ENCODE results near the gene NTRK3.

The NTRK3 gene

DNA sequence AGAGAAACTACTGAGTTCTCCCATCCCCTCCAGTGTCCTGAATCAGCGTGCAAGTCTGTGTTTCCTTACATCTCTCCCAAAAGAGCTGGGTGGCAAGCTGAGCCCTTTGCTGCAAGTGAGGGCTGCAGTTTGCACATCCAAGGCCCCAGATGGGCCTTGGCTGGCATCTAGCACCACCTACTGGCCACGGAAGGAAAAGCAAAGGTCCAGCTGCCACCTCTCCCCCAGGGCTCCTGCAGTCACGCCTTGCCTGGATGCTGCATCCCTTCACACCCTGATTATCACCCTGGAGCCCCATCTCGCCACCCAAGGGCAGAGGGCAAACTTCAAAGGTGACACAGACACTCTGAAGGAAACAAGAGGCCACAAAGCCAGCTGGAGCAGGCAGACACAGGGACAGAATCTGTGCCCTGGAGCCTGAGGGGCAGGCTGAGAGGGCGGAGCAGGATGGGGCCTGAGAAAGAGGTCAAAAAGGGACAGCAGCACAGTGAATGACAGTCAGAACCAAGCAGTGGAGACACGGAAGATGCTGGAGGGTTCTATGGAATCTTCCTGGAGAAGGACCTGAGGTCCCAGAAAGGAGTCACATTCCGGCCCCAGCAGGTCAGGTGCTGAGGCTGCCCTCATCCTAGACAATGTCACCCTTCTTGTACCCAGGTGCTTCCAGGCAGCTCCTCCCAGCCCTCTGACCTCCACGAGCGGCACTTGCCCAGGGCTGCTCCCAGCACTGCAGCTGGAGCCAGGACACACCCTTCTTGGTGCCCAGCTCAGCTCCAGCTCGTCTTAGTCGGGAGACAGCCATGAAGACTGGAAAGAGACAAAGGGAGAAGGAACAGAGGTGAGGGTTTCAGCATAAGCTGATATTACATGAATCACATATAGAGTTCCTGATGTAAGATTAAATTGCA is 18.3 kb upstream of the NTRK3 start:
- no peaks in the 10 kb centered on the region for H3K4me1 Mint-ChIP-seq (ENCODE audit: low read depth)
- intact Hi-C loops (cut with micrococcal nuclease): no loop called here
- H3K9me3 Mint-ChIP-seq: no peaks in the 10 kb centered on the region
- H3K27ac Mint-ChIP-seq: no peak overlapping the region
- no peak overlapping the region for H3K4me3 Mint-ChIP-seq
- H3K27me3 Mint-ChIP-seq: peaks cover 8% of the 10 kb centered on the region
- H3K36me3 Mint-ChIP-seq (ENCODE audit: low read depth): no peaks in the 10 kb centered on the region

DNA sequence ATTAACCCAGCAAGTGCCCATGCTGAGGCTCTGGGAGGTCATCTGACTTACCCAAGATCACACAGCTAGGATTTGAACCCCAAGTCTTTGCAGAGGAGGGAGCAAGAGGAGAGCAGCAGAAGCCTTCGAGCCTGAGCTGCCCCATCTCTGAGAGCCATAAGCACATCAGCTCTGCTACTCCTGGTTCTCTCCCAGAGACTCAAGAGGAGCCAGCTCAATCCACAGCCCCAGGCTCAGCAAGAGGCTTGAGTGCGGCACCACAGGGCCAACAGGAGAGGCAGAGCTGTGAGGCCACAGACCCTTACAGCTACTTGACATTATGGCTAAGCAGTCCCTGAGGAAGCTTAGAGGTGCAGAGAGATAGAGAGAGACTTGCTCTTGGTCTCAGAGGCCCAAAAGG is 15.9 kb upstream of the NTRK3 start:
- Mint-ChIP-seq H3K4me1 (ENCODE audit: low read depth) (no peaks in the 10 kb centered on the region), H3K27me3 (peaks cover 7% of the 10 kb centered on the region), H3K9me3 (no peaks in the 10 kb centered on the region), H3K27ac (no peak overlapping the region), H3K36me3 (ENCODE audit: low read depth) (no peaks in the 10 kb centered on the region), H3K4me3 (no peak overlapping the region)
- intact Hi-C loops (cut with micrococcal nuclease): no loop called here

DNA sequence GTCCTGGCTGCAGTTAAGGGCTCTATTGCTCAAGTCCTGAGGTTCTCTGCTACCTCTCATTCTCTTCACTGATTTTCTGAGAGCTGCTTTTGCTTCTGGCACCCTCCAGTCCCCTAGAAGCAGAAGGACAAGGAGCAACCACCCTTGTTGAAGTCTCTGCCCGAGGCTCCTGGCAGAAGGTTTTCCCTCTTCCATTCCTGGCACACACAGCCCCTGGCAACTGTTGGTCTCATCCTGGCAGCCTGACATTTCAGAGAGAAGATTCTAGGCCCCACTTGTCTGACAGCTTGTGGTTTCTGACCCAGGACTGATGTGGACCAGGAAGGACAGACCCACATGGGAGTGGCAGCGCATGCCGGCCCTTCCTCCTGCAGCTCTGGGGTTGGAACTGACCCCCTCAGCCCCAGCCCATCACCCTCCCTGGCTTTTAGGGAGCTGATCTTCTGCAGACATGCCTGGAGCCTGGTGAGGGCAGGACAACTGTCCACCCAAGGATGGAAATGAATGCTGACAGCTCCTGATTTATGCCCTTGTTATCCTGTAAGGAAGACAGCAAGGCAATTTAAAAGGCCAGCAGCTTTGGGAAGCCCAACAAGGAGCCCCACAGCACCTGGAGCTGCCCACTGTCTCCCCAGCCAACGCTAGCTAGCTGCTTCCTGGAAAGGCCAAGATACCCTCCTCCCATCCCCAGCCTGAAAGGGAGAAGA is 13.0 kb upstream of the NTRK3 start:
- intact Hi-C loops (cut with micrococcal nuclease): no loop called here
- H3K4me1 Mint-ChIP-seq (ENCODE audit: low read depth): no peaks in the 10 kb centered on the region

DNA sequence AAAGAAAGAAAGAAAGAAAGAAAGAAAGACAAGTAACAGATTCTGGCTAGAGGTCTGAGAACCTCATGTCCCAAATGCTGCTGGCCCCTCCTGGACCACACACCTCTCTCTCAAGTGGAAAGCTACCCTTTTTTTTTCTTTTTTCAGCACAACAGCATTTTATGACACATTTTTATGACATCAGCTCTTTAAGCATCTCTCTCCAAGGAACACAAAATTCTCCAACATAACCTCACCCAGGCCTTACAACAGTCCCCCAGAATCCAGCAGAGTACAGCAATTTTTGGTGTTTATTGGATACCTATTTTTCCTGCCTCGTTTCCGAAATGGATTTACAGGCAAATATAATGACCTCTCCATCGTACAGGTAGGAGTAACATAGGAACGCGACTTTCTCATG is 11.2 kb upstream of the NTRK3 start:
- no peaks in the 10 kb centered on the region for H3K36me3 Mint-ChIP-seq (ENCODE audit: low read depth)
- H3K4me1 Mint-ChIP-seq (ENCODE audit: low read depth): no peaks in the 10 kb centered on the region
- H3K27ac Mint-ChIP-seq: no peak overlapping the region
- peaks cover 11% of the 10 kb centered on the region for H3K27me3 Mint-ChIP-seq
- no peaks in the 10 kb centered on the region for H3K9me3 Mint-ChIP-seq
- no peak overlapping the region for H3K4me3 Mint-ChIP-seq
- intact Hi-C loops (cut with micrococcal nuclease): no loop called here

More for the DNA sequence above, 13.0 kb upstream of the NTRK3 start:
- H3K27ac Mint-ChIP-seq: no peak overlapping the region
- peaks cover 11% of the 10 kb centered on the region for H3K27me3 Mint-ChIP-seq
- no peaks in the 10 kb centered on the region for H3K9me3 Mint-ChIP-seq
- no peaks in the 10 kb centered on the region for H3K36me3 Mint-ChIP-seq (ENCODE audit: low read depth)
- no peak overlapping the region for H3K4me3 Mint-ChIP-seq

DNA sequence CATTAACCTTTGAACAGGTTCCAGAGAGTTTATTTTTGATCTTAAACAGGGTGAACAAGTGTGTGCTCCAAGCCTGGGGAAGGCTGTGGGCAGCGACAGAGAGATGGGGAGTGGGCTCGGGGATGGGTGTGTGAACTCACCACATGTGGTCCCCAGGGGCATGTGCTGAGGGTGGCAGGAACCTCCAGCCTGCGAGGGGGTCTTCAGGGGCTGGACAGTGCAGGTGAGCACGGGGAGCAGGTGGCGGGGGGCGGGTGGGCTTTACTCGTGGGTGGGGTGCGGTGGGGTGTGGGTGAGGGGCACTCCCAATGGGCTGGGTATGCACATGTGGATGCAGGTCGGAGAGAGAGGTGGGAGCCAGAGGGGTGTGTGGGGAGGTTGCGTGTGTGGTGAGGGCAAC is 9.6 kb upstream of the NTRK3 start:
- Mint-ChIP-seq H3K27ac (no peak overlapping the region), H3K4me1 (ENCODE audit: low read depth) (no peaks in the 10 kb centered on the region), H3K27me3 (peaks cover 17% of the 10 kb centered on the region), H3K9me3 (no peaks in the 10 kb centered on the region), H3K36me3 (ENCODE audit: low read depth) (no peaks in the 10 kb centered on the region), H3K4me3 (no peak overlapping the region)
- intact Hi-C loops (cut with micrococcal nuclease): no loop called here

DNA sequence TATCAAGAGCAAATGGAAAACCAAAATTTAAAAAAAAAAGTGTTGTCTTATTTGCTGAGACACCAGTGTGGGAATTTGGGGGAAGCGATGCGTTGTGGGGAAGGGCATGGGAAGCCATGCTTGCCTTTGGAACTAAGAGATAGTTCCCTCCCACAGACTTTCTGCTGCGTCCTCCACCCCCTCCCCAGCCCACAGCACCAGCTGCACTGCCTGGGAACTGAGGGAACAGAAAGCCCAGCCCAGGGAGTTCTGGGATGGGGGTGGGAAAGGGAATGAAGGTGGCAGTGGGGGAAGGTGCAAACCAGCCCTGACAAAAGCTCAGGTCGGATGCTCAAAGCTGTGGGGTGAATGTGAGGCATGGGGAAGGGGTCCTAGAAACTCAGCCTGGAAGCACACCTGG is 8.1 kb upstream of the NTRK3 start:
- Mint-ChIP-seq H3K4me1 (ENCODE audit: low read depth) (no peaks in the 10 kb centered on the region), H3K27me3 (peaks cover 26% of the 10 kb centered on the region), H3K27ac (no peak overlapping the region), H3K36me3 (ENCODE audit: low read depth) (no peaks in the 10 kb centered on the region), H3K9me3 (no peaks in the 10 kb centered on the region), H3K4me3 (no peak overlapping the region)
- intact Hi-C loops (cut with micrococcal nuclease): no loop called here

DNA sequence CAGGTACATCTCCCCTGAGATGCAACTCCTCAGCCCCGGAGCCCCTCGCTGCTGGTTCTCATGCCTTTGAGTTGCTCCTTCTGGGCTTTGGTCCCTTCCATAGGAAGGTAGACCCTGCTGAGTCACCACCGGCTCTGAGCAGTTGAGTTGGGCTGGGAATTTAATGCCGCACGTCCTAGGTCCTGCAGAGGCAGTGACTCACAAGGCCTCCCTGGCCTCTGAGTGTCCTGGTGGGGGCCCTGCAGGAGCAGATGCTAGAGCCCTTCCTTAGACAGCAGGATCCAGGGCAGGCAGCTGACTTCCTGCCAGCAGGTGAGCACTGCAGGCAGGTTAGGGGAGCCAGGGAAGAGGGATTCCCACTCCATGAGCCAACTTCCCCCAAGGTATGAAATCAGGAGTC is 5.5 kb upstream of the NTRK3 start:
- Mint-ChIP-seq H3K36me3 (ENCODE audit: low read depth) (no peaks in the 10 kb centered on the region), H3K27ac (no peak overlapping the region), H3K4me3 (no peak overlapping the region), H3K4me1 (ENCODE audit: low read depth) (no peaks in the 10 kb centered on the region), H3K27me3 (peaks cover 48% of the 10 kb centered on the region), H3K9me3 (no peaks in the 10 kb centered on the region)
- intact Hi-C loops (cut with micrococcal nuclease): no loop called here

DNA sequence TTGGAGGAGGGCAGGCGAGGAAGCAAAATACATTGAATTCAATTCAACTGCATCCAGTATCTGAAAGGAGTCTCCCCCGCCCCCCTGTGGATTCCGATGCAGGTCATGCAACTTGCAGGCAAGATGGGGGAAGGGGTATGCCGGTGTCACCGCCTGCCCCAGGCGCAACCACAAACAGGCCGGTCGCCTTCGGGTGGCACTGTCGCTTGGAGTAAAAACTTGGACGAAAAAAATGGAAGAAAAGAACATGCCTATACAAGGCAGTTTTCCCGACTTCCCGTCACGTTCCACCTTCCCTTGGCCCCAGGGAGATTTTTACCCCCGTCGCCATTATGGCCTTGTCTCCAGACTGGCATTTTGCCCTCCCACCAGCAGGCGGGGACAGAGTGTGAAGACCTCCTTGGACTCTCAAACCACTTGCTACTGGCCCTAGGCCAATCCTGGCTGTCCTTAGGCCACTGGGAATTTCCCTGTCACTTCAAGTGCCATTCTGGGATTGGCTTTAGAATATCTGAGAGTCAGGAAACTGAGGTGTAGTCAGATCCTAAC is 1.6 kb upstream of the NTRK3 start:
- H3K9me3 Mint-ChIP-seq: no peaks in the 10 kb centered on the region
- no peak overlapping the region for H3K4me3 Mint-ChIP-seq
- intact Hi-C loops (cut with micrococcal nuclease): no loop called here
- H3K36me3 Mint-ChIP-seq (ENCODE audit: low read depth): no peaks in the 10 kb centered on the region
- H3K27me3 Mint-ChIP-seq: peaks cover 76% of the 10 kb centered on the region
- no peak overlapping the region for H3K27ac Mint-ChIP-seq
- peaks cover 6% of the 10 kb centered on the region for H3K4me1 Mint-ChIP-seq (ENCODE audit: low read depth)

DNA sequence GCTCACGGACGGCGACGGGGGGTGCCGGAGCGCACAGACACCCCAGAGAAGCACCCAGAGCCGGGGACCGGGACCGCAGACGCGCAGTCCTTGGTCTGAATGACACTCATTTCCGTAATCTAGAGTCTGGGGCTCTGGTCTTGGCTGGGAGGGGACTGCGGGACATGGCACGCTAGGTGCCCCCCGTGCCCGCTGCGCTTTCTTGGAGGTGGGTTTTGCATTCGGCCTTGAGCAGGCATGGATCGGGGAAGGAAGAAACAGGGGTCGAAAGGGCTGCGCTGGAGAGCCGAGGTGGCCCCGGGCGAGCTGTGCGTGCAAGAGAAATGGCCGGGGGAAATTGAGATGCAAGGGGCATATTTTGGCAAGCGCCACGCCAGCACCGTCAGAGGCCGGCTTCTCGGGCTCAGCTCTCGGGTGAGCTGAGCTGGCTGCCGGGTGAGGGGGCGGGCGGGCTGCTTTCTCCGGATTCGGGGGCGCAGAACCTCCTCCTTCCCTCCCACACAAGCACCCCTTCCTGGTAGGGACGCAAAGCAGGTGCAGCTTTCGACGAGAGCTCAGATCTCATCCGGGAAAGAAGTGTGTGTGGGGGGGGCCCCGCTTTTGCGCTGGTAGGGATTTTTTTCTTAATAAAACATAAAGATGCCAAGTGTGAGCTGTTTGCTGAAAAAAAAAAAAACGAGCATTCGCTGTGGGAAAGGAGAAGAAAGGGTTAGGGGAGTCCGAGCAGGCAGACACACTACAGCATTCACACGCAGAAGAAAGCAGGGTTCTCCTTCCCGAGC is 963 bp upstream of the NTRK3 start:
- Mint-ChIP-seq H3K27me3 (peaks cover 79% of the 10 kb centered on the region), H3K36me3 (ENCODE audit: low read depth) (no peaks in the 10 kb centered on the region), H3K9me3 (no peaks in the 10 kb centered on the region), H3K27ac (no peak overlapping the region), H3K4me1 (ENCODE audit: low read depth) (peaks cover 6% of the 10 kb centered on the region), H3K4me3 (no peak overlapping the region)
- intact Hi-C loops (cut with micrococcal nuclease): no loop called here

DNA sequence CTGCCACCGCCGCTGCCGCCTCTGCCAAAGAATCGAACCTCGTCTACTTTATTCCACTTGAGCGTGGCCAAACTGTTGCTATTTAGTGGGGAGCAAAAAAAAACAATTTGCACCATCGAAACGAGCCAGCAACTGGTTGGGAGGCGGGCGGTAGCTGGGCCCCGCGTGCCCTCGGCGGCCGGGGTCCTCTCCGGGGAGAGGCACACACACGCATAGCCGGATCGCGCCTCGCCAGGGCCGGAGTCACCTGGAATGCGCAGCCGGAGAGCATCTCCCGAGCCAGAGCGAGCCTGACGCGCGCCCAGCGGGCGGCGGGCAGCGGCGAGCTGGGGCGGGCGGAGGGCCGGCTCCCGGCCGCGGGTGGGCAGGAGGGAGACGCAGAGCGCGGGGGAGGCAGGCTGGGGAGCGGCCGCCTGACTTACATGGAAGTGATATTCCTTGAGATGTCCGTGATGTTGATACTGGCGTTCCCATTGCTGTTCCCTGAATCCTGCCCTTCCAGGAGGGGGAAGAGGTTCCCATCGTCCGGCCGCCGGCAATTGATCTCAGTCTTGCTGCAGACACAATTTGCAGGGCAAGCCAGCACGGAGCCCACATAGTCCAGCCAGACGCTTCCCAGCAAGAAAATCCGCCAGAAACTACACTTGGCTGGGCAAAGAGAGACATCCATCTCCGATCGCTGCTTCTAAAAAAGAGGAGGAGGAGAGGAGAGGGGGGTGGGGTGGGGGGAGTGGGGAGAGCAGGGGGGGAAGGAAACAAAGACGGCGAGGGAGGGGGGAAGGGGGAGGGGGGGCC is 858 bp downstream of the NTRK3 start:
- Mint-ChIP-seq H3K36me3 (ENCODE audit: low read depth) (no peaks in the 10 kb centered on the region), H3K27ac (no peak overlapping the region), H3K4me1 (ENCODE audit: low read depth) (peaks cover 6% of the 10 kb centered on the region), H3K4me3 (no peak overlapping the region), H3K9me3 (no peaks in the 10 kb centered on the region), H3K27me3 (peaks cover 75% of the 10 kb centered on the region)
- intact Hi-C loops (cut with micrococcal nuclease): no loop called here

DNA sequence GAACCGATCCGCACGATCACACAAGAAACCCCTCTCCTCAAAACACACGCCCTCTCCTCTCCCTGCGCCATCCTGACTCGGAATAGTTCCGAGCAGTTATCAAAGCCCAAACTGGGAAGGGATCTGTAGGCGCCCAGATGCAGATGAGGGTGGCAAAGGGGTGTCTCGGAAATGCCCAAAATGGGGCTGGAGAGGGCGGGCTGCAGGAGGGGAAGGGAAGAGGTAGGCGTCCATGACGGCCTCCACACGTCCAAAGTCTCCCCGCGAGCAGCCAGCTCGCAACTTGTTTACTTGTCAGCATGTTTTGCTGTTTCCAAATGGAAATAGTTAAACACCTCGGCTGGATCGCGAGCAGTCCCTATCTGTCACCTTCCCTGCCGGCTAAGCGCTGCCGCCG is 1.5 kb downstream of the NTRK3 start:
- Mint-ChIP-seq H3K36me3 (ENCODE audit: low read depth) (no peaks in the 10 kb centered on the region), H3K27ac (no peak overlapping the region), H3K4me3 (no peak overlapping the region), H3K9me3 (no peaks in the 10 kb centered on the region), H3K27me3 (peaks cover 69% of the 10 kb centered on the region), H3K4me1 (ENCODE audit: low read depth) (peaks cover 6% of the 10 kb centered on the region)
- intact Hi-C loops (cut with micrococcal nuclease): no loop called here

DNA sequence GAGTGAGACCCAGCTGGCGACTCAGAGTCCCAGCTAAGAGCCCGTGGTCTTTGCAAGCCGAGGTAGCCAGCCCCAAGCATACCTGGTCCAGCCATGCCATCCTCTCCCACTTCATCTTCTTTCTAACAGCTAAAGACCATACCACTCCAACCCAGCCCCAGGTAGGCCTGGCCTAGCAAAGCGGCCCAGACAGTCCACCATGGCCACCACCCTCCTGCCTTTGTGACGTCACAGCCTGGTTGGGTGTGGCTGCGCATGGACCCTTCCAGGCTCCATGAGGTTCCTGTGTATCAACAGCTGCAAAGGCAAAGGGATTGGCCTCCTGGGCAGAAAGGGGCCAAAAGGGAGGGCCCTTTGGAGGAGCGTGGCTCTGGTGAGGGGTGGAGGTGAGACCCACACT is 4.1 kb downstream of the NTRK3 start:
- peaks cover 6% of the 10 kb centered on the region for H3K4me1 Mint-ChIP-seq (ENCODE audit: low read depth)
- H3K27ac Mint-ChIP-seq: no peak overlapping the region
- intact Hi-C loops (cut with micrococcal nuclease): no loop called here
- no peak overlapping the region for H3K4me3 Mint-ChIP-seq
- no peaks in the 10 kb centered on the region for H3K9me3 Mint-ChIP-seq
- no peaks in the 10 kb centered on the region for H3K36me3 Mint-ChIP-seq (ENCODE audit: low read depth)
- peaks cover 46% of the 10 kb centered on the region for H3K27me3 Mint-ChIP-seq

DNA sequence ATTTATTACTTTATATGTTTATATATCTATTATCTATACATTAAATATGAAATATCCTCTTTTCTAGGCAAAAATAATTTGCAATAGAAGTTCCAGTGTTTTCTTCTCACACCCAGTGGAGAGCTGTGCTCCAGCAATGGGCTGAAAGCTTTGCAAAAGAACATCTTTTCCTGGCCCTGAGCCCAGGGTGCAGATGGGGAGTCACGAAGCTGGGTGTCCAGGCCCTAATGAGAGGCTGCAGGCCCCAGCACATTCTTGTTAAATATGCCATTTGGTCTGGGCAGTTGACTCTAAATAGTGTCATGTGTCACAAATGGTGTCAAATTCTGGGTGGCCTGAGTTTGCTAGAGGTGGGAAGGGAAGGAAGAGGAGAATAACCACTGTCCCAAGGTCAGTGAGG is 5.7 kb downstream of the NTRK3 start:
- H3K36me3 Mint-ChIP-seq (ENCODE audit: low read depth): no peaks in the 10 kb centered on the region
- H3K4me1 Mint-ChIP-seq (ENCODE audit: low read depth): peaks cover 5% of the 10 kb centered on the region
- no peak overlapping the region for H3K4me3 Mint-ChIP-seq
- H3K27me3 Mint-ChIP-seq: peaks cover 43% of the 10 kb centered on the region
- no peaks in the 10 kb centered on the region for H3K9me3 Mint-ChIP-seq
- intact Hi-C loops (cut with micrococcal nuclease): no loop called here
- H3K27ac Mint-ChIP-seq: no peak overlapping the region
